Stimulated activated CD8-positive, alpha-beta memory T cell treated with anti-CD3 and anti-CD28 coated beads, Interleukin-4, amount 100 ng/mL, for 1 hour (primary cell): ENCODE measurements around the gene TP73.
"Not testable (repeated sequence)": the region's sequence is repeated elsewhere in the genome, so short reads cannot be mapped to it uniquely, and the experiment has no call there.

Source experiments
- DNase-seq, 2 donors: peaks; one replicate each; pipeline ENCODE4 v3.0.0-alpha.2; 2020; ENCODE audit warnings: low read depth in 2 of 2, low spot score in 1 of 2

Gene TP73

GRCh38 chr1:3618531-3618880 is 33.8 kb upstream of the TP73 start:
- DNase-seq = no peak

- peak; percentile 49 to 53 for DNase-seq
Measured at GRCh38 chr1:3618881-3619671, 33.2 kb upstream of the TP73 start.

- no peak for DNase-seq
Measured at GRCh38 chr1:3620708-3621107, 31.6 kb upstream of the TP73 start.

- not testable (repeated sequence) for DNase-seq
Measured at GRCh38 chr1:3621151-3621671, 31.1 kb upstream of the TP73 start.

GRCh38 chr1:3622102-3622501 is 30.2 kb upstream of the TP73 start:
- not testable (repeated sequence) for DNase-seq

- DNase-seq = no peak
Measured at GRCh38 chr1:3623441-3624199, 28.7 kb upstream of the TP73 start.

GRCh38 chr1:3624200-3625136 is 27.8 kb upstream of the TP73 start, which contains the start of gene TPRG1L:
Gene TPRG1L, plus strand, starts transcription at chr1:3625015. Its CDS starts 58 bp downstream, at chr1:3625073.
- peak; percentile 95 to 97 for DNase-seq

- DNase-seq = no peak
Measured at GRCh38 chr1:3625151-3625907, 27.0 kb upstream of the TP73 start.

- DNase-seq = no peak
Measured at GRCh38 chr1:3626025-3626424, 26.3 kb upstream of the TP73 start.

GRCh38 chr1:3627515-3628253 is 24.6 kb upstream of the TP73 start:
- no peak for DNase-seq

- no peak for DNase-seq
Measured at GRCh38 chr1:3628445-3628844, 23.9 kb upstream of the TP73 start.

GRCh38 chr1:3629561-3630160 is 22.7 kb upstream of the TP73 start:
- DNase-seq = no peak

- DNase-seq = no peak
Measured at GRCh38 chr1:3630161-3630611, 22.1 kb upstream of the TP73 start.

GRCh38 chr1:3630914-3631313 is 21.4 kb upstream of the TP73 start:
- DNase-seq = no peak

GRCh38 chr1:3631320-3632260 is 20.7 kb upstream of the TP73 start:
- no peak for DNase-seq

GRCh38 chr1:3632298-3632697 is 20.0 kb upstream of the TP73 start:
- DNase-seq = no peak

GRCh38 chr1:3632716-3633343 is 19.5 kb upstream of the TP73 start:
- no peak for DNase-seq
